Panc1 (cell line): Measurements from ENCODE around the gene SH3TC2. TPM values are rescaled to one million over a fixed set of nuclear protein-coding genes. Genes with fewer than 3 reads are reported as not detected.

ENCODE experiments used
- ATAC-seq: fragments of 200-7000 bp; cut with Tn5 transposase; 2 replicates; pipeline ENCODE4 v1.9.1; 2020; ENCODE audit warnings: mild to moderate bottlenecking, moderate library complexity
- BruUV-seq: library from RNA; stranded (reverse); fragments of 400-500 nt; replicated peaks from 2 replicates; lab custom pipeline; 2021; lab: Mats Ljungman, UMichigan
- CTCF ChIA-PET: fragments of 300-600 bp; sonication (Branson Sonifier 250); formaldehyde crosslinking; loops from one replicate; lab custom pipeline; 2022; ENCODE audit warnings: antibody characterized with exemption; lab: Charles Lee
- POLR2A ChIA-PET: fragments of 300-600 bp; sonication (Branson Sonifier 250); formaldehyde crosslinking; loops from one replicate; lab custom pipeline; 2022; ENCODE audit warnings: antibody characterized with exemption; lab: Charles Lee
- DNase-seq: peaks from one replicate; pipeline ENCODE4 v3.0.0-alpha.2; 2010; ENCODE audit warnings: low read depth, low spot score
- H3K27ac ChIP-seq: 2 replicates; pipeline ENCODE4 v1.5.1; 2011; ENCODE audit warnings: mild to moderate bottlenecking, low read length, inconsistent platforms
- H3K27me3 ChIP-seq: fragments of 200-500 bp; sonication (Bioruptor generic); 2 replicates; pipeline ENCODE4 v1.6.0; 2014; ENCODE audit warnings: low read length, inconsistent platforms; ENCODE audit not compliant: control insufficient read depth, insufficient read depth
- H3K36me3 ChIP-seq: fragments of 200-500 bp; sonication (Bioruptor generic); 2 replicates; pipeline ENCODE4 v1.5.1; 2014; ENCODE audit warnings: inconsistent platforms, mild to moderate bottlenecking, low read length, moderate library complexity; ENCODE audit not compliant: control insufficient read depth, insufficient read depth
- H3K4me1 ChIP-seq: 2 replicates; pipeline ENCODE4 v1.5.1; 2011; ENCODE audit warnings: inconsistent platforms, mild to moderate bottlenecking, low read length, moderate library complexity; ENCODE audit not compliant: control insufficient read depth, insufficient read depth
- H3K4me3 ChIP-seq, 2 experiments: 2 replicates each; pipeline ENCODE4 v1.5.1; 2011 to 2012; ENCODE audit warnings: low read depth in 2 of 2, low read length in 2 of 2, mild to moderate bottlenecking in 2 of 2, inconsistent platforms in 1 of 2, moderate library complexity in 1 of 2
- H3K9me3 ChIP-seq: fragments of 200-500 bp; sonication (Bioruptor generic); 2 replicates; pipeline ENCODE4 v1.5.1; 2014; ENCODE audit warnings: low read depth, mild to moderate bottlenecking, inconsistent platforms, low read length, moderate library complexity; ENCODE audit not compliant: control insufficient read depth, insufficient read depth
- POLR2AphosphoS5 ChIP-seq: IDR thresholded peaks from 2 replicates; pipeline ENCODE4 v1.6.1; 2012; ENCODE audit warnings: mild to moderate bottlenecking, low read depth, low read length, moderate library complexity
- SIN3A ChIP-seq: IDR thresholded peaks from 2 replicates; pipeline ENCODE4 v1.6.1; 2012; ENCODE audit warnings: low read depth, mild to moderate bottlenecking, low read length, moderate library complexity, borderline replicate concordance; ENCODE audit not compliant: insufficient read depth
- TCF7L2 ChIP-seq: IDR thresholded peaks from 2 replicates; pipeline ENCODE4 v1.6.1; 2011; ENCODE audit warnings: mild to moderate bottlenecking, low read depth, low read length, inconsistent platforms
- in situ Hi-C: cut with HindIII; loops from 2 replicates; pipeline ENCODE4 v1.10.0; 2016; ENCODE audit warnings: low sequenced_read_pairs, low pct_unique_long_range_greater_than_20kb
- intact Hi-C: fragments of 100-400 bp; cut with micrococcal nuclease; formaldehyde crosslinking; loops from one replicate; pipeline ENCODE4 v1.10.0; 2022; ENCODE audit not compliant: unreplicated experiment
- total RNA-seq: library from RNA; stranded (reverse); gene quantifications from one replicate; pipeline ENCODE4 v1.2.1, GENCODE V29; 2021; ENCODE audit not compliant: unreplicated experiment
- TF ChIP-seq, protein P1 (sequence below): fragments of 450-650 bp; IDR thresholded peaks from 2 replicates; pipeline ENCODE4 v1.5.1; 2017; ENCODE audit warnings: mild to moderate bottlenecking
- TF ChIP-seq, protein P2 (sequence below), 2 experiments: IDR thresholded peaks; 2 replicates each; pipeline ENCODE4 v1.6.1; 2011 to 2012; ENCODE audit warnings: low read depth in 2 of 2, control low read depth in 1 of 2, low read length in 1 of 2, mild to moderate bottlenecking in 1 of 2, moderate library complexity in 1 of 2; ENCODE audit not compliant: insufficient read depth in 1 of 2

The SH3TC2 gene
- total RNA-seq, 1 experiment from 2014 or later = 0.33 TPM

DNA sequence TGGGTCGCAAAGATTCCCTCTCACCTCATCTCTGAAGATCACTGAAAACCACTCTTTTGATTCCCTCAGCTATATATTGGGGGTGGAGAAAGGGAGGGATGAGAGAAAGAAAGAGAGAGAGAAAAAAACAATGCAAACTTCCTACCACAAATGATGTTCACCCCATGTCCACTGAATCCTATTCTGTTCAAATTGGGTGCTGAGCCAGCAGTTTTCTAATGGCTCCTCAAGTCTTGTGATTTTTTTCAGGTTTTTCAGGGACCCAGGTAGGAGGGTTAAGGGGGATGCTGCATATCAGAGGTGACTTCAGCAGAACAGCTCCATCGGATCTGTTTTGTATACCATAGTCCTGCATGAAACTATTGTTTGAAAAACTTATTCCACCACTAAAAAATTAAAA lies 95.9 kb downstream of the SH3TC2 start:
- H3K27ac ChIP-seq = no peak overlapping the region
- TF ChIP-seq TCF7L2 = no peak
- TF ChIP-seq, protein P1, sequence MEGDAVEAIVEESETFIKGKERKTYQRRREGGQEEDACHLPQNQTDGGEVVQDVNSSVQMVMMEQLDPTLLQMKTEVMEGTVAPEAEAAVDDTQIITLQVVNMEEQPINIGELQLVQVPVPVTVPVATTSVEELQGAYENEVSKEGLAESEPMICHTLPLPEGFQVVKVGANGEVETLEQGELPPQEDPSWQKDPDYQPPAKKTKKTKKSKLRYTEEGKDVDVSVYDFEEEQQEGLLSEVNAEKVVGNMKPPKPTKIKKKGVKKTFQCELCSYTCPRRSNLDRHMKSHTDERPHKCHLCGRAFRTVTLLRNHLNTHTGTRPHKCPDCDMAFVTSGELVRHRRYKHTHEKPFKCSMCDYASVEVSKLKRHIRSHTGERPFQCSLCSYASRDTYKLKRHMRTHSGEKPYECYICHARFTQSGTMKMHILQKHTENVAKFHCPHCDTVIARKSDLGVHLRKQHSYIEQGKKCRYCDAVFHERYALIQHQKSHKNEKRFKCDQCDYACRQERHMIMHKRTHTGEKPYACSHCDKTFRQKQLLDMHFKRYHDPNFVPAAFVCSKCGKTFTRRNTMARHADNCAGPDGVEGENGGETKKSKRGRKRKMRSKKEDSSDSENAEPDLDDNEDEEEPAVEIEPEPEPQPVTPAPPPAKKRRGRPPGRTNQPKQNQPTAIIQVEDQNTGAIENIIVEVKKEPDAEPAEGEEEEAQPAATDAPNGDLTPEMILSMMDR = no peak
- no peak for TF ChIP-seq SIN3A
- no peak for TF ChIP-seq POLR2AphosphoS5
- TF ChIP-seq, protein P2, sequence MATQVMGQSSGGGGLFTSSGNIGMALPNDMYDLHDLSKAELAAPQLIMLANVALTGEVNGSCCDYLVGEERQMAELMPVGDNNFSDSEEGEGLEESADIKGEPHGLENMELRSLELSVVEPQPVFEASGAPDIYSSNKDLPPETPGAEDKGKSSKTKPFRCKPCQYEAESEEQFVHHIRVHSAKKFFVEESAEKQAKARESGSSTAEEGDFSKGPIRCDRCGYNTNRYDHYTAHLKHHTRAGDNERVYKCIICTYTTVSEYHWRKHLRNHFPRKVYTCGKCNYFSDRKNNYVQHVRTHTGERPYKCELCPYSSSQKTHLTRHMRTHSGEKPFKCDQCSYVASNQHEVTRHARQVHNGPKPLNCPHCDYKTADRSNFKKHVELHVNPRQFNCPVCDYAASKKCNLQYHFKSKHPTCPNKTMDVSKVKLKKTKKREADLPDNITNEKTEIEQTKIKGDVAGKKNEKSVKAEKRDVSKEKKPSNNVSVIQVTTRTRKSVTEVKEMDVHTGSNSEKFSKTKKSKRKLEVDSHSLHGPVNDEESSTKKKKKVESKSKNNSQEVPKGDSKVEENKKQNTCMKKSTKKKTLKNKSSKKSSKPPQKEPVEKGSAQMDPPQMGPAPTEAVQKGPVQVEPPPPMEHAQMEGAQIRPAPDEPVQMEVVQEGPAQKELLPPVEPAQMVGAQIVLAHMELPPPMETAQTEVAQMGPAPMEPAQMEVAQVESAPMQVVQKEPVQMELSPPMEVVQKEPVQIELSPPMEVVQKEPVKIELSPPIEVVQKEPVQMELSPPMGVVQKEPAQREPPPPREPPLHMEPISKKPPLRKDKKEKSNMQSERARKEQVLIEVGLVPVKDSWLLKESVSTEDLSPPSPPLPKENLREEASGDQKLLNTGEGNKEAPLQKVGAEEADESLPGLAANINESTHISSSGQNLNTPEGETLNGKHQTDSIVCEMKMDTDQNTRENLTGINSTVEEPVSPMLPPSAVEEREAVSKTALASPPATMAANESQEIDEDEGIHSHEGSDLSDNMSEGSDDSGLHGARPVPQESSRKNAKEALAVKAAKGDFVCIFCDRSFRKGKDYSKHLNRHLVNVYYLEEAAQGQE (IDR thresholded peaks at IDR 0.05; ENCODE audit: insufficient read depth in 1 of 2, low read depth in 2 of 2, low read length in 1 of 2) = no peak
- no peaks in the 10 kb centered on the region for H3K27me3 ChIP-seq
- in situ Hi-C loops (no loop called here), intact Hi-C loops (no loop called here)
- CTCF ChIA-PET = no interaction called here
- no peaks in the 10 kb centered on the region for H3K9me3 ChIP-seq
- no peak overlapping the region for H3K4me3 ChIP-seq
- no peaks in the 10 kb centered on the region for H3K36me3 ChIP-seq
- no peak for ATAC-seq
- peaks cover 19% of the 10 kb centered on the region for H3K4me1 ChIP-seq
- BruUV-seq = no TSS peak
- no peak for DNase-seq
- POLR2A ChIA-PET = no interaction called here

DNA sequence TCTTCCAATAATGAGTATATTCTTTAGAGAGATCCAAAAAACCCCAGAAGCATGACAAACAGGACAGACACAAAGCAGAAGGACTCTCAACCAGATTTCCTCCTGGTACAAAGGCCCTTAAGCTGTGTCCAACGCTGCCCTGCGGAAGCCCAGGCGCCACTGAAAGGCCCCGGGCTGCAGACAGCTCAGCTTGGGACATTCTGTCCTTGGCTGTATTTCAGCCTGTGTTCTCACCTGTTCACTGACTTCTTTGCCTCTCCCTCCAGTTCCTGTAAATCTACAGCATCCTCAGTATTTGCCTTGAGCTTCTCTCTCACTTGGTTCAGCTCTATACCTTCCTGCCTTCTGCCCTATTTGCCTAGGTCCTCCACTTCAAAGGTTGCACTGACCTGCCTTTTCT lies 96.5 kb downstream of the SH3TC2 start:
- Histone ChIP-seq H3K9me3 (no peaks in the 10 kb centered on the region), H3K4me1 (peaks cover 19% of the 10 kb centered on the region), H3K4me3 (no peak overlapping the region), H3K36me3 (no peaks in the 10 kb centered on the region), H3K27ac (peak overlapping the region; percentile 39; the same call in 1 of the 2 replicates), H3K27me3 (no peaks in the 10 kb centered on the region)
- ChIA-PET POLR2A (no interaction called here), CTCF (no interaction called here)
- ATAC-seq (peak; percentile 26; the same call in 1 of the 2 replicates), DNase-seq (no peak)
- intact Hi-C loops = no loop called here
- TF ChIP-seq SIN3A = no peak
- no peak for TF ChIP-seq TCF7L2
- TF ChIP-seq, protein P2 (IDR thresholded peaks at IDR 0.05; ENCODE audit: insufficient read depth in 1 of 2, low read depth in 2 of 2, low read length in 1 of 2) = no peak
- TF ChIP-seq POLR2AphosphoS5 = no peak
- TF ChIP-seq, protein P1 = no peak
- no TSS peak for BruUV-seq
- in situ Hi-C loops = no loop called here
